ENCODE results near the gene ICAM1. TPM values are rescaled to one million over a fixed set of nuclear protein-coding genes. Genes with fewer than 3 reads are reported as not detected.

ICAM1 gene
- total and polyA plus RNA-seq, 8 donors: 15.4 to 497 (median 18.3) TPM

DNA sequence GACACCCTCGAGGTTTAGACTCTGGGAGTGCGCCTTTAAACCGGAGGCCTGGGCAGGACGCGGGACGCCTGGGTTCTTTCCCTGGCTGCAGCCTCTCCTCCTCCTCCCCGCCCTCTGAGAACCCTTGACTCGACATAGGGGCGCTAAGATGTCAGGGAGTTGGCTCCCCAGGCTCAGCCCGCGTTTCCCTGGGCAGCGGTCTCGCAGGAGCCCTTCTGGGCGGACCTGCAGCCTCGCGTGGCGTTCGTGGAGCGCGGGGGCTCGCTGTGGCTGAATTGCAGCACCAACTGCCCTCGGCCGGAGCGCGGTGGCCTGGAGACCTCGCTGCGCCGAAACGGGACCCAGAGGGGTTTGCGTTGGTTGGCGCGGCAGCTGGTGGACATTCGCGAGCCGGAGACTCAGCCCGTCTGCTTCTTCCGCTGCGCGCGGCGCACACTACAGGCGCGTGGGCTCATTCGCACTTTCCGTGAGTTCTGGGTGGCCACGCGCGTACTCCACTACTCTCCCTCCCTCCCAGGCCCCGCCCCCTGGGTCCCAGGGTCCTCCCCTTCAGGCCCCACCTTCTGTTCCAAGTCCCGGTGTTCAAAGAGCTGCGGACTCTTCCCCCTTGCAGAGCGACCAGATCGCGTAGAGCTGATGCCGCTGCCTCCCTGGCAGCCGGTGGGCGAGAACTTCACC lies 20.1 kb downstream of the ICAM1 start:
- TF ChIP-seq, protein P1, sequence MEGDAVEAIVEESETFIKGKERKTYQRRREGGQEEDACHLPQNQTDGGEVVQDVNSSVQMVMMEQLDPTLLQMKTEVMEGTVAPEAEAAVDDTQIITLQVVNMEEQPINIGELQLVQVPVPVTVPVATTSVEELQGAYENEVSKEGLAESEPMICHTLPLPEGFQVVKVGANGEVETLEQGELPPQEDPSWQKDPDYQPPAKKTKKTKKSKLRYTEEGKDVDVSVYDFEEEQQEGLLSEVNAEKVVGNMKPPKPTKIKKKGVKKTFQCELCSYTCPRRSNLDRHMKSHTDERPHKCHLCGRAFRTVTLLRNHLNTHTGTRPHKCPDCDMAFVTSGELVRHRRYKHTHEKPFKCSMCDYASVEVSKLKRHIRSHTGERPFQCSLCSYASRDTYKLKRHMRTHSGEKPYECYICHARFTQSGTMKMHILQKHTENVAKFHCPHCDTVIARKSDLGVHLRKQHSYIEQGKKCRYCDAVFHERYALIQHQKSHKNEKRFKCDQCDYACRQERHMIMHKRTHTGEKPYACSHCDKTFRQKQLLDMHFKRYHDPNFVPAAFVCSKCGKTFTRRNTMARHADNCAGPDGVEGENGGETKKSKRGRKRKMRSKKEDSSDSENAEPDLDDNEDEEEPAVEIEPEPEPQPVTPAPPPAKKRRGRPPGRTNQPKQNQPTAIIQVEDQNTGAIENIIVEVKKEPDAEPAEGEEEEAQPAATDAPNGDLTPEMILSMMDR (IDR thresholded peaks at IDR 0.05): no peak
- Histone ChIP-seq H3K27ac (peak overlapping the region in 1 of 2 donors; percentile 18), H3K36me3 (peaks cover 0 to 3% of the 10 kb centered on the region in 2 donors), H3K4me3 (peak overlapping the region; percentile 48), H3K4me1 (peaks cover 39 to 98% of the 10 kb centered on the region in 2 donors), H3K27me3 (peaks cover 31 to 88% of the 10 kb centered on the region in 2 donors), H3K9me3 (no peaks in the 10 kb centered on the region)
- intact Hi-C loops (cut with DNase I): no loop called here
- peak; percentile 53 to 91 (median 80) for DNase-seq
- ATAC-seq: peak; percentile 42

DNA sequence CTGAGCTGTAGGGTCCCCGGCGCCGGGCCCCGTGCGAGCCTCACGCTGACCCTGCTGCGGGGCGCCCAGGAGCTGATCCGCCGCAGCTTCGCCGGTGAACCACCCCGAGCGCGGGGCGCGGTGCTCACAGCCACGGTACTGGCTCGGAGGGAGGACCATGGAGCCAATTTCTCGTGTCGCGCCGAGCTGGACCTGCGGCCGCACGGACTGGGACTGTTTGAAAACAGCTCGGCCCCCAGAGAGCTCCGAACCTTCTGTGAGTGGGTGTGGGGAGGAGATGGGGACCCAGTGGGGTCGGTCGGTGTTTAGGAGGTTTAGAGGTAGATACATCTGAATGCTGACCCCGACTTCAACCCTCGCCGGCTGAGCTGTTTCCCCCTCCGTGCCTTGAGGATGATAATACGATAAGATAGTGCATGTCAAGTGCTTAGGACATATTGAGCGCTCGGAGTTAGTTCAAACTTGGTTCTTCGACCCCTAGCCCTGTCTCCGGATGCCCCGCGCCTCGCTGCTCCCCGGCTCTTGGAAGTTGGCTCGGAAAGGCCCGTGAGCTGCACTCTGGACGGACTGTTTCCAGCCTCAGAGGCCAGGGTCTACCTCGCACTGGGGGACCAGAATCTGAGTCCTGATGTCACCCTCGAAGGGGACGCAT lies 20.8 kb downstream of the ICAM1 start:
- H3K27me3 ChIP-seq: peaks cover 31 to 95% of the 10 kb centered on the region in 2 donors

DNA sequence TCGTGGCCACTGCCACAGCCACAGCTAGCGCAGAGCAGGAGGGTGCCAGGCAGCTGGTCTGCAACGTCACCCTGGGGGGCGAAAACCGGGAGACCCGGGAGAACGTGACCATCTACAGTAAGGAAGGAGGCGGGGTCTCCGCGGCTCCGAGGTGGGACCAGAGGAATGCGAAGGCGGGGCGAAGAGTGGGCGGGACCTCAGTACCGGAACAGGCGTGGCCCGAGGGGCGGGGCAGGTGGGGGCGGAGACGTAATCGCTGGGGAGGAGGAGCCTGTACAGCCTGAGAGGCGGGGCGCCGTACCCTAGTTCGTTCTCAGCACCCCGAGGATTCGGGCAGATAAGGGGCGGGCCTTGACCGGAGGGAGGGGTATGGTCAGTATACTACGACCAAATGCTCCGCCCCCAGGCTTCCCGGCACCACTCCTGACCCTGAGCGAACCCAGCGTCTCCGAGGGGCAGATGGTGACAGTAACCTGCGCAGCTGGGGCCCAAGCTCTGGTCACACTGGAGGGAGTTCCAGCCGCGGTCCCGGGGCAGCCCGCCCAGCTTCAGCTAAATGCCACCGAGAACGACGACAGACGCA lies 21.4 kb downstream of the ICAM1 start:
- intact Hi-C loops (cut with DNase I): no loop called here
- ATAC-seq (peak; percentile 69), DNase-seq (peak; percentile 36 to 96 (median 88))
- Histone ChIP-seq H3K9me3 (no peaks in the 10 kb centered on the region), H3K4me1 (peaks cover 34 to 86% of the 10 kb centered on the region in 2 donors), H3K27me3 (peaks cover 31 to 99% of the 10 kb centered on the region in 2 donors), H3K27ac (peak overlapping the region in 1 of 2 donors; percentile 18), H3K36me3 (no peaks in the 10 kb centered on the region), H3K4me3 (peak overlapping the region; percentile 48)
- TF ChIP-seq, protein P1 (IDR thresholded peaks at IDR 0.05): no peak

More for the DNA sequence above, 20.8 kb downstream of the ICAM1 start:
- TF ChIP-seq, protein P1 (IDR thresholded peaks at IDR 0.05): no peak
- ATAC-seq (peak; percentile 0), DNase-seq (no peak)
- Histone ChIP-seq H3K4me3 (peak overlapping the region; percentile 48), H3K4me1 (peaks cover 34 to 92% of the 10 kb centered on the region in 2 donors), H3K9me3 (no peaks in the 10 kb centered on the region), H3K27ac (peak overlapping the region in 1 of 2 donors; percentile 18), H3K36me3 (no peaks in the 10 kb centered on the region)
- intact Hi-C loops (cut with DNase I): no loop called here

DNA sequence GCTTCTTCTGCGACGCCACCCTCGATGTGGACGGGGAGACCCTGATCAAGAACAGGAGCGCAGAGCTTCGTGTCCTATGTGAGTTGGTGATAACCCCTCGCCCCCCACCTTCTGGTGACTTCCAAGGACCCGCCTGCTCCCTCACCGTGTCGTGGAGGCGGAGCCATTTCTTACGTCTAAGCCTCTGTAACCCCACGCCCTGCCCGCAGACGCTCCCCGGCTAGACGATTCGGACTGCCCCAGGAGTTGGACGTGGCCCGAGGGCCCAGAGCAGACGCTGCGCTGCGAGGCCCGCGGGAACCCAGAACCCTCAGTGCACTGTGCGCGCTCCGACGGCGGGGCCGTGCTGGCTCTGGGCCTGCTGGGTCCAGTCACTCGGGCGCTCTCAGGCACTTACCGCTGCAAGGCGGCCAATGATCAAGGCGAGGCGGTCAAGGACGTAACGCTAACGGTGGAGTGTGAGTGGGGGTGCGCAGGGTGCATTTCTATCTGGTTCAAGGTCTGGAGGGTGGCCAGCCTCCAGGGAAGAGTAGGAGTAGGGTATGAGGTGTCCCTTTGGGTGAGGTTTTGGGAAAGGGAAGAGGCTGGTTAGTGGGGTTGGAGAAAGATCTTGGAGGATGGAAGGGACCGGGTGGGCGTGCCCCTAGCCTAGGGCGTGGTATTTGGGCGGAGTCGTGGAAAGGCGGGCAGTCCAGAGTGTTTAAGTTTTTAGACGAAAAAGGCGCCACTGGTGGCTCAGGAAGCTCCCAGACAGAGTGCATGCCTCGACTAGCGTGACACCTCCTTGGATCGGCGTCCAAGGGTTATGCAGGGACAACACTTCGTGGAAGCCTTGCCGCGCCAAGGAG lies 22.1 kb downstream of the ICAM1 start:
- DNase-seq: peak in 1 of 4 donors; percentile 85
- no peak for ATAC-seq
- Histone ChIP-seq H3K27ac (no peak overlapping the region), H3K9me3 (no peaks in the 10 kb centered on the region), H3K36me3 (no peaks in the 10 kb centered on the region), H3K27me3 (peaks cover 31 to 92% of the 10 kb centered on the region in 2 donors), H3K4me3 (peak overlapping the region; percentile 48), H3K4me1 (peaks cover 34 to 79% of the 10 kb centered on the region in 2 donors)
- intact Hi-C loops (cut with DNase I): no loop called here
- TF ChIP-seq, protein P1 (IDR thresholded peaks at IDR 0.05): no peak
